ENCODE data around the gene RPRD2.

The RPRD2 gene

GRCh38 chr1:150415800-150416199 is 51.9 kb downstream of the RPRD2 start:
- no peak overlapping the region for H3K27ac ChIP-seq
- H3K9me3 ChIP-seq (ENCODE audit: severe bottlenecking): no peaks in the 10 kb centered on the region
- DNase-seq: no peak
- no peak overlapping the region for H3K4me3 ChIP-seq (ENCODE audit: low read depth, low read length)
- no peaks in the 10 kb centered on the region for H3K27me3 ChIP-seq (ENCODE audit: insufficient read depth, low read depth, severe bottlenecking)
- H3K36me3 ChIP-seq: peaks cover 42% of the 10 kb centered on the region
- no peak for TF ChIP-seq CTCF (IDR thresholded peaks at IDR 0.05; ENCODE audit: low read depth, low read length)

DNA sequence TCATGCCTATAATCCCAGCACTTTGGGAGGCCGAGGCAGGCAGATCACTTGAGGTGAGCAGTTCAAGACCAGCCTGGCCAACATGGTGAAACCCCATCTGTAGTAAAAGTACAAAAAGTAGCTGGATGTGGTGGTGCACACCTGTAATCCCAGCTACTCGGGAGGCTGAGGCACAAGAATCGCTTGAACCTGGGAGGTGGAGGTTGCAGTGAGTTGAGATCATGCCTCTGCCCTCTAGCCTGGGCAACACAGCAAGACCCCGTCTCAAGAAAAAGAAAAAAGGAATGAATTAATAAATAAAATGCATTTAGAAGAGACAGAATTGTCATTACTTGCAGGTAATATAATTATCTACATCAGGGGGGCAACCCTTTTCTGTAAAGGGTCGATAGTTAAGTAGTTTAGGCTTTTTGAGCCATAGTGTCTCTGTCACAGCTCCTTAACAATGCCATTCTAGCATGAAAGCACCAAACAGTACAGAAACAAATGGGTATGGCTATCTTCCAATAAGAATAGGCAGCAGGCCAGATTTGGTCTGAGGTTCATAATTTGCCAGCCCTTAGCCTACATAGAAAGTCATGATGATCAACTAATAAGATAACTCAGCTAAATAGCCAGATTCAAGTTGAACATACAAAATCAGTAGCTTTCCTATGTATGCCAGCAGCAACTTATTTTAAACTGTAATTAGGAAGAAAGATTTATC is 56.8 kb downstream of the RPRD2 start:
- no peak overlapping the region for H3K27ac ChIP-seq
- no peak for TF ChIP-seq CTCF (IDR thresholded peaks at IDR 0.05; ENCODE audit: low read depth, low read length)
- H3K9me3 ChIP-seq (ENCODE audit: severe bottlenecking): no peaks in the 10 kb centered on the region
- DNase-seq: no peak
- H3K36me3 ChIP-seq: peaks cover 58% of the 10 kb centered on the region
- no peaks in the 10 kb centered on the region for H3K27me3 ChIP-seq (ENCODE audit: insufficient read depth, low read depth, severe bottlenecking)
- no peak overlapping the region for H3K4me3 ChIP-seq (ENCODE audit: low read depth, low read length)

- peaks cover 59% of the 10 kb centered on the region for H3K36me3 ChIP-seq
- no peak for DNase-seq
- no peak for TF ChIP-seq CTCF (IDR thresholded peaks at IDR 0.05; ENCODE audit: low read depth, low read length)
- H3K4me3 ChIP-seq (ENCODE audit: low read depth, low read length): no peak overlapping the region
- no peaks in the 10 kb centered on the region for H3K9me3 ChIP-seq (ENCODE audit: severe bottlenecking)
- H3K27me3 ChIP-seq (ENCODE audit: insufficient read depth, low read depth, severe bottlenecking): no peaks in the 10 kb centered on the region
- no peak overlapping the region for H3K27ac ChIP-seq
Measured at GRCh38 chr1:150422541-150422940, 58.6 kb downstream of the RPRD2 start.

DNA sequence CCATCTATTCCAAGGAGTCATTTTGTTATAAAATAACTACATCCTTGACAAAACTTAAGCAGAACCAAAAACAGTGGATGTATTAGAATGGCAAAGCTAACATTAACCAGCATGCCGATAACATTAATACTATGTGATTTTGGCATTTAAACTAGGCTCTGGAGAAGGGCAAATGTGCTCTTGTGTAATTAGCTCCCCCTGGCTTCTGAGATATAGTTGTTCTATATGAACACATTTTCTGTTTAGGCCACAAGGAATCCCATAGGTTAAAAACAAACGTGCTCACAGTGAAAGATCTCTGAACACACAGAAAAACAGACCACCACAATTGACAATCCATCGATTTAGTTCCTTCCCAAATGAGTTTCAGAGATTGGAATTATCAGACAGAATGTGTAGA is 65.9 kb downstream of the RPRD2 start:
- TF ChIP-seq CTCF (IDR thresholded peaks at IDR 0.05; ENCODE audit: low read depth, low read length): peak; percentile 22; the same call in 1 of the 2 replicates
- peaks cover 23% of the 10 kb centered on the region for H3K36me3 ChIP-seq
- no peak overlapping the region for H3K4me3 ChIP-seq (ENCODE audit: low read depth, low read length)
- no peak for DNase-seq
- H3K9me3 ChIP-seq (ENCODE audit: severe bottlenecking): no peaks in the 10 kb centered on the region
- no peak overlapping the region for H3K27ac ChIP-seq
- H3K27me3 ChIP-seq (ENCODE audit: insufficient read depth, low read depth, severe bottlenecking): no peaks in the 10 kb centered on the region

DNA sequence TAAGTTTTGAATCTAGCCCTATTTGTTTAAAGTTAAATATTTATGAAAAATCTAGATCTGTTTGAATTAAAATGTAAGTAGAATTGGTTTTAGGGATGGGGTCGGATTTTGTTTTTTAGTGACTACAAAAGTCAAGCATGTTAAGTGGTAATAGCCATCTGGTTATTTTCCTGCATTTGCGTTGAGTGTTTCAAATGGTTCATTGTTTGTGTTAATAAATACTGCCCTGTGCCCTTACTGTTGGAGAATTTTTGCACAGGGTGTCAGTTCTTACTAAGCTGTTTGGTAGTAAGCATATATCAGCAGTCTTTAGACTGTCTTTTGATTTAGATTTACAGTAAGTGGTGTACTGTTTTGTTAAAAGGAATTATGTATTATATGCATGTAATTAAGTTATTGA is 77.2 kb downstream of the RPRD2 start:
- H3K36me3 ChIP-seq: peaks cover 54% of the 10 kb centered on the region
- H3K4me3 ChIP-seq (ENCODE audit: low read depth, low read length): no peak overlapping the region
- DNase-seq: no peak
- H3K9me3 ChIP-seq (ENCODE audit: severe bottlenecking): no peaks in the 10 kb centered on the region
- TF ChIP-seq CTCF (IDR thresholded peaks at IDR 0.05; ENCODE audit: low read depth, low read length): no peak
- no peaks in the 10 kb centered on the region for H3K27me3 ChIP-seq (ENCODE audit: insufficient read depth, low read depth, severe bottlenecking)
- H3K27ac ChIP-seq: no peak overlapping the region

GRCh38 chr1:150444232-150444631 is 80.3 kb downstream of the RPRD2 start:
- no peak for DNase-seq
- Histone ChIP-seq H3K27me3 (ENCODE audit: insufficient read depth, low read depth, severe bottlenecking) (no peaks in the 10 kb centered on the region), H3K27ac (no peak overlapping the region), H3K36me3 (peaks cover 75% of the 10 kb centered on the region), H3K4me3 (ENCODE audit: low read depth, low read length) (no peak overlapping the region), H3K9me3 (ENCODE audit: severe bottlenecking) (no peaks in the 10 kb centered on the region)
- TF ChIP-seq CTCF (IDR thresholded peaks at IDR 0.05; ENCODE audit: low read depth, low read length): no peak
